Neutrophil (primary cell): ENCODE results near the gene ELMO2.

Experiments
- H3K27ac ChIP-seq: fragments of 200-600 bp; sonication (generic); 2 replicates; pipeline ENCODE4 v1.5.1; 2016; ENCODE audit warnings: mild to moderate bottlenecking, moderate library complexity
- H3K27me3 ChIP-seq: fragments of 200-600 bp; sonication (generic); 2 replicates; pipeline ENCODE4 v1.6.0; 2016; ENCODE audit warnings: mild to moderate bottlenecking
- H3K36me3 ChIP-seq: fragments of 200-600 bp; sonication (generic); 2 replicates; pipeline ENCODE4 v1.5.1; 2017
- H3K4me1 ChIP-seq, 2 experiments: fragments of 200-600 bp in 1 of 2; sonication (generic) in 1 of 2; 1 replicate in 1 of 2; 2 replicates in 1 of 2; pipeline versions ENCODE4 v1.5.1 to v1.6.1; 2013 to 2016; ENCODE audit warnings: low read depth in 1 of 2, low read length in 1 of 2, mild to moderate bottlenecking in 1 of 2, moderate library complexity in 1 of 2; ENCODE audit not compliant: control insufficient read depth in 1 of 2, insufficient read depth in 1 of 2
- H3K4me3 ChIP-seq, 2 experiments: fragments of 200-600 bp in 1 of 2; sonication (generic) in 1 of 2; 1 replicate in 1 of 2; 2 replicates in 1 of 2; pipeline ENCODE4 v1.5.1; 2013 to 2016; ENCODE audit warnings: low read depth in 1 of 2, low read length in 1 of 2, mild to moderate bottlenecking in 1 of 2, moderate library complexity in 1 of 2
- H3K9me3 ChIP-seq: fragments of 200-600 bp; sonication (generic); 2 replicates; pipeline ENCODE4 v1.5.1; 2016
- TF ChIP-seq, protein P1 (sequence below): fragments of 200-600 bp; sonication (generic); IDR thresholded peaks from 2 replicates; pipeline ENCODE4 v1.5.1; 2016; ENCODE audit warnings: antibody characterized with exemption

The ELMO2 gene

DNA sequence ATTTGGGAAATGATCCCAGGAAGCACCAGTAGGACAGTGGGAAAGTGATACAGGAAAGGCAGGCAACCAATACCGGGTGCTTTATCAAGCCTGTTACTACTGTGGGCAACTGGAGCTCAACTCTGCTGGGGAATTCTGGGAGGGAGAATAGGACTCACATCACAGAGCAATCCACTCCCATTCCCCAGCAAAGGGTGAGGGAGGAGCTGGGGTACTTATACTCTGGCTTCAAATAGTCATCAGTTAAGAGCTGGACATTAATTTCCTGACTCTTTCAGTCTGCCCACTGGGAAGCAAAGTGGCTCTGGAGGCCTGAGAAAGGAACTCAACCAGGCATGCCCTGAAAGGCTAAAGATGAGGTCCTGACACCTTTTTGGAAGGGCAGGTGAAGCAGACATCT is 80.6 kb downstream of the ELMO2 start:
- Histone ChIP-seq H3K27ac (no peak overlapping the region), H3K4me1 (no peaks in the 10 kb centered on the region), H3K27me3 (peaks cover 48% of the 10 kb centered on the region), H3K9me3 (no peaks in the 10 kb centered on the region), H3K4me3 (no peak overlapping the region), H3K36me3 (no peaks in the 10 kb centered on the region)
- TF ChIP-seq, protein P1, sequence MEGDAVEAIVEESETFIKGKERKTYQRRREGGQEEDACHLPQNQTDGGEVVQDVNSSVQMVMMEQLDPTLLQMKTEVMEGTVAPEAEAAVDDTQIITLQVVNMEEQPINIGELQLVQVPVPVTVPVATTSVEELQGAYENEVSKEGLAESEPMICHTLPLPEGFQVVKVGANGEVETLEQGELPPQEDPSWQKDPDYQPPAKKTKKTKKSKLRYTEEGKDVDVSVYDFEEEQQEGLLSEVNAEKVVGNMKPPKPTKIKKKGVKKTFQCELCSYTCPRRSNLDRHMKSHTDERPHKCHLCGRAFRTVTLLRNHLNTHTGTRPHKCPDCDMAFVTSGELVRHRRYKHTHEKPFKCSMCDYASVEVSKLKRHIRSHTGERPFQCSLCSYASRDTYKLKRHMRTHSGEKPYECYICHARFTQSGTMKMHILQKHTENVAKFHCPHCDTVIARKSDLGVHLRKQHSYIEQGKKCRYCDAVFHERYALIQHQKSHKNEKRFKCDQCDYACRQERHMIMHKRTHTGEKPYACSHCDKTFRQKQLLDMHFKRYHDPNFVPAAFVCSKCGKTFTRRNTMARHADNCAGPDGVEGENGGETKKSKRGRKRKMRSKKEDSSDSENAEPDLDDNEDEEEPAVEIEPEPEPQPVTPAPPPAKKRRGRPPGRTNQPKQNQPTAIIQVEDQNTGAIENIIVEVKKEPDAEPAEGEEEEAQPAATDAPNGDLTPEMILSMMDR = no peak

GRCh38 chr20:46324960-46325703 is 81.3 kb downstream of the ELMO2 start:
- no peak overlapping the region for H3K4me3 ChIP-seq
- H3K27me3 ChIP-seq = peaks cover 55% of the 10 kb centered on the region
- no peaks in the 10 kb centered on the region for H3K4me1 ChIP-seq
- H3K9me3 ChIP-seq = no peaks in the 10 kb centered on the region
- no peak overlapping the region for H3K27ac ChIP-seq
- TF ChIP-seq, protein P1 = no peak
- no peaks in the 10 kb centered on the region for H3K36me3 ChIP-seq

GRCh38 chr20:46324379-46324778 is 82.0 kb downstream of the ELMO2 start:
- Histone ChIP-seq H3K4me3 (no peak overlapping the region), H3K9me3 (no peaks in the 10 kb centered on the region), H3K27ac (no peak overlapping the region), H3K36me3 (no peaks in the 10 kb centered on the region), H3K27me3 (peaks cover 62% of the 10 kb centered on the region), H3K4me1 (no peaks in the 10 kb centered on the region)
- TF ChIP-seq, protein P1 = no peak

DNA sequence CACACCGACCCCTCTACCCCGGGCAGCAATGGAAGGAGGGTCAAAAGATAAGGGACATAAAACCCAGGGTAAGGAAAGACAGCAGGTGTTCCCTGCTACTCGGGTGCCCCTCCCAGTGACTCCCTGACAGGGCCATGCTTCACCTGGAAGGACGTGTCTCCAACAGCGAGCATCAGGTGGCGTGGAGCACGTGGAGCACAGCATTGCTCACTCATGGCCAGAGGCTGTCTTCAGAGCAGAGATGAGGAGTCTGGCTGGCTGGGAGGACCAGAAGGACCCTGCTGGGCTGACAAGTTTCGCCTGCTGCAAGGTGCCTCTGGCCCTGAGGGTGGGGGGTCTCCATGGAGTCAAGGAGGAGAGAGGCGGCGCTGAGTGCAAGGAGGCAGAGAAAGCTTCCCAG is 82.9 kb downstream of the ELMO2 start:
- TF ChIP-seq, protein P1 = no peak
- Histone ChIP-seq H3K27ac (no peak overlapping the region), H3K4me1 (no peaks in the 10 kb centered on the region), H3K36me3 (no peaks in the 10 kb centered on the region), H3K27me3 (peaks cover 70% of the 10 kb centered on the region), H3K4me3 (no peak overlapping the region), H3K9me3 (no peaks in the 10 kb centered on the region)

DNA sequence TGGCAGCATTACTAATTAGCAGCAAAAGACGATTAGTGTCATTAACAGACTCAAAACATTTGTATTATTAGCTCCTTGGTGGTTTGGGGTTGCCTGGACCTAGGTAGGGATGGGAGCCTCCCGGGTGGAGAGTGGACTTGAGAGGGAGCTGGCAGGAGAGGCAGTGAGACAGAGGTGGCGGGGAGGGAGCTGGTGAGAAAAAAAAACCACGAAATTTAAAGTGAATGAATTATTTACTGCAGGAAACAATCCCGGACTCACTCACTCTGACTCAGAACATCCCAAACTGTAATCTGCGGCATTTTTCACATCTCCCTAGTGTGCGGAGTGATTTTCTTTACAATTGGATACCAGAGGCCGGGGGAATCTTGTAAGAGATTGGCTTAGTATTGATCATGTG is 83.8 kb downstream of the ELMO2 start:
- Histone ChIP-seq H3K4me1 (no peaks in the 10 kb centered on the region), H3K27me3 (peaks cover 78% of the 10 kb centered on the region), H3K9me3 (no peaks in the 10 kb centered on the region), H3K4me3 (no peak overlapping the region), H3K36me3 (no peaks in the 10 kb centered on the region), H3K27ac (no peak overlapping the region)
- TF ChIP-seq, protein P1 = no peak
